Muscle of leg (tissue), 11 donors: ENCODE measurements around the gene CCDC14. TPM values are rescaled to one million over a fixed set of nuclear protein-coding genes. Genes with fewer than 3 reads are reported as not detected.
"Not testable (repeated sequence)": the region's sequence is repeated elsewhere in the genome, so short reads cannot be mapped to it uniquely, and the experiment has no call there.

Experiments
- DNase-seq: peaks from one replicate; pipeline ENCODE4 v3.0.0; 2013
- H3K27ac ChIP-seq: one replicate; pipeline ENCODE4 v1.5.1; 2013; ENCODE audit warnings: mild to moderate bottlenecking, low read length, control low read depth
- H3K27me3 ChIP-seq: one replicate; pipeline ENCODE4 v1.6.1; 2013; ENCODE audit warnings: low read length; ENCODE audit not compliant: control insufficient read depth, insufficient read depth
- H3K36me3 ChIP-seq: one replicate; pipeline ENCODE4 v1.6.1; 2013; ENCODE audit warnings: low read length; ENCODE audit not compliant: control insufficient read depth, insufficient read depth
- H3K4me1 ChIP-seq: one replicate; pipeline ENCODE4 v1.6.1; 2013; ENCODE audit warnings: low read length; ENCODE audit not compliant: control insufficient read depth, insufficient read depth
- H3K4me3 ChIP-seq: one replicate; pipeline ENCODE4 v1.5.1; 2013; ENCODE audit warnings: low read length, control low read depth
- H3K9me3 ChIP-seq: replicated peaks from 2 replicates; pipeline ENCODE4 v1.6.1; 2013; ENCODE audit warnings: low read depth, low read length; ENCODE audit not compliant: control insufficient read depth
- WGBS: methylation state at CpG from one replicate; pipeline ENCODE4 v1.1.5; 2013; ENCODE audit warnings: missing lambda C conversion rate; ENCODE audit not compliant: insufficient coverage; 5-methylcytosine and 5-hydroxymethylcytosine counted together
- polyA plus RNA-seq, 8 donors: library from polyadenylated mRNA; unstranded; fragments of 120-200 nt; gene quantifications; one replicate each; pipeline versions ENCODE4 v1.2.1 to v1.2.3, GENCODE V29; 2013; ENCODE audit warnings: inconsistent platforms in 1 of 8, low replicate concordance in 1 of 8; ENCODE audit not compliant: insufficient read length in 8 of 8, insufficient read depth in 1 of 8
- total RNA-seq: library from RNA; stranded (reverse); fragments of 120-200 nt; gene quantifications from one replicate; pipeline ENCODE4 v1.2.4, GENCODE V29; 2013

Gene CCDC14
- total and polyA plus RNA-seq, 9 donors, result 35.0 to 59.1 (median 51.0) TPM

GRCh38 chr3:123986427-123986826 is 25.4 kb upstream of the CCDC14 start:
- Histone ChIP-seq H3K4me3 (no peak overlapping the region), H3K4me1 (no peaks in the 10 kb centered on the region), H3K36me3 (no peaks in the 10 kb centered on the region), H3K27ac (no peak overlapping the region), H3K27me3 (peaks cover 15% of the 10 kb centered on the region), H3K9me3 (no peaks in the 10 kb centered on the region)
- 73% methylated on average over 2 of the region's 3 CpGs for WGBS
- DNase-seq, result no peak

- H3K27me3 ChIP-seq, result peaks cover 24% of the 10 kb centered on the region
- no peak overlapping the region for H3K4me3 ChIP-seq
- no peaks in the 10 kb centered on the region for H3K9me3 ChIP-seq
- H3K36me3 ChIP-seq, result no peaks in the 10 kb centered on the region
- no peak overlapping the region for H3K27ac ChIP-seq
- no CpG with 5 or more reads among the region's 3 CpGs for WGBS
- no peaks in the 10 kb centered on the region for H3K4me1 ChIP-seq
- no peak for DNase-seq
Observed at GRCh38 chr3:123984957-123985356, 23.9 kb upstream of the CCDC14 start.

GRCh38 chr3:123984350-123984749 is 23.3 kb upstream of the CCDC14 start:
- Histone ChIP-seq H3K27me3 (peaks cover 21% of the 10 kb centered on the region), H3K4me3 (no peak overlapping the region), H3K9me3 (no peaks in the 10 kb centered on the region), H3K27ac (no peak overlapping the region), H3K36me3 (no peaks in the 10 kb centered on the region), H3K4me1 (no peaks in the 10 kb centered on the region)
- DNase-seq, result no peak
- WGBS, result no CpG with 5 or more reads among the region's 1 CpG

- H3K27ac ChIP-seq, H3K4me1 ChIP-seq, H3K9me3 ChIP-seq, H3K4me3 ChIP-seq, H3K36me3 ChIP-seq, DNase-seq: not testable (repeated sequence)
- 85% methylated on average over 1 of the region's 4 CpGs for WGBS
- peaks cover 11% of the 10 kb centered on the region for H3K27me3 ChIP-seq
Observed at GRCh38 chr3:123981317-123981716, 20.3 kb upstream of the CCDC14 start.

- Histone ChIP-seq H3K4me3 (no peak overlapping the region), H3K4me1 (no peaks in the 10 kb centered on the region), H3K27ac (no peak overlapping the region), H3K9me3 (no peaks in the 10 kb centered on the region), H3K36me3 (no peaks in the 10 kb centered on the region), H3K27me3 (peaks cover 10% of the 10 kb centered on the region)
- 60% methylated on average over 1 of the region's 4 CpGs for WGBS
- DNase-seq, result no peak
Observed at GRCh38 chr3:123980539-123980938, 19.5 kb upstream of the CCDC14 start.

- not testable (repeated sequence) for H3K36me3 ChIP-seq, H3K27ac ChIP-seq, H3K9me3 ChIP-seq, H3K4me1 ChIP-seq, H3K27me3 ChIP-seq
- peak overlapping the region; percentile 7 for H3K4me3 ChIP-seq
- DNase-seq, result peak; percentile 48
- 9% methylated on average over 14 of the region's 29 CpGs for WGBS
Observed at GRCh38 chr3:123979525-123980501, 18.8 kb upstream of the CCDC14 start.

GRCh38 chr3:123976904-123977303 is 15.9 kb upstream of the CCDC14 start:
- not testable (repeated sequence) for H3K4me1 ChIP-seq, DNase-seq, H3K4me3 ChIP-seq, H3K27ac ChIP-seq, H3K9me3 ChIP-seq, H3K36me3 ChIP-seq
- WGBS, result no CpG with 5 or more reads among the region's 7 CpGs
- H3K27me3 ChIP-seq, result peaks cover 12% of the 10 kb centered on the region

- not testable (repeated sequence) for H3K4me1 ChIP-seq, H3K36me3 ChIP-seq, H3K4me3 ChIP-seq, DNase-seq, H3K9me3 ChIP-seq, H3K27ac ChIP-seq
- peaks cover 11% of the 10 kb centered on the region for H3K27me3 ChIP-seq
- WGBS, result 57% methylated on average over 1 of the region's 4 CpGs
Observed at GRCh38 chr3:123976181-123976898, 15.3 kb upstream of the CCDC14 start.

- not testable (repeated sequence) for H3K27me3 ChIP-seq, H3K4me1 ChIP-seq, H3K9me3 ChIP-seq, H3K4me3 ChIP-seq, H3K36me3 ChIP-seq, DNase-seq, H3K27ac ChIP-seq
- no CpG with 5 or more reads among the region's 7 CpGs for WGBS
Observed at GRCh38 chr3:123975030-123975429, 14.0 kb upstream of the CCDC14 start.

GRCh38 chr3:123971406-123971805 is 10.4 kb upstream of the CCDC14 start:
- peak; percentile 11 for DNase-seq
- Histone ChIP-seq H3K27ac (no peak overlapping the region), H3K9me3 (no peaks in the 10 kb centered on the region), H3K36me3 (no peaks in the 10 kb centered on the region), H3K4me3 (no peak overlapping the region), H3K27me3 (peaks cover 4% of the 10 kb centered on the region), H3K4me1 (no peaks in the 10 kb centered on the region)
